ENCODE data around the gene ASNSD1. TPM values are rescaled to one million over a fixed set of nuclear protein-coding genes. Genes with fewer than 3 reads are reported as not detected.

ASNSD1 gene
- total and polyA plus RNA-seq, 2 of the 13 experiments (the other 11 are each of a cell fraction or from before 2014, with no cell fraction given), result 35.1 to 96.6 TPM

DNA sequence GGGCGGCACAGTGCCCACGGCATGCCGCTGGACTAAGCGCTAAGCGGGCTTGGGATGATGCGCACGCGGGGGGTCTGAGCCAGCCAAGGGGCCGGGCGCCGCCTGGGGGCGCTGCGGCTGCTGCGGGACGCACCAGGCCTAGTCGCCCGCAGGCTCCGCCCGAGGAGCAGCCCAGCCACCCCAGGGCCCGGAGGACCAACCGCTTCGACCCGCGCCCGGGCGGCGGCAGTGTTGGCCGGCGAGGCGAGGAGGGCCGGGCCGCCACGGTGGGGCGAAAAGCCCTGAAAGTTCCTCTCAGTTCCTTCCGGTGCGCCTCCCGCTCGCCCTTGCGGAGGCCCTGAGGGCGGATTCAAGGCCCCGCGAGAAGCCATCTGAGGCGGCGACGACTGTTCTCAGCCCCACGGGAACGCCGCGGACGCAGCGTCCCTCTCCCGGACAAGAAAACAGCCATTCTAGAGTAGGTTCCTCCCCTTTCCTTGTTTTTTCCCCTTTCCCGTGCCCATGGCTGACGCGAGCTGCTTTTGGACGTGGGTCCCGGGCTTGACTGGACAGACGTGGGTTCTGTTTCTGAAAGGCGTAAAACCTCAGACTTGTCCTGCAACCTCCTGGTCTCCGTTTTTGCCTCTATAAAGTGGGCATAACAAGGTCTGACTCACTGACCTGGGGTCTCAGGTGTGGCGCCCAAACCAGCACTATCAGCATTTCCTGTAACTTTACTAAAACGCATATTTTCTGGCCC, 13.3 kb downstream of the ASNSD1 start, which contains the start of gene ANKAR (continued):
- TF ChIP-seq, protein P1, sequence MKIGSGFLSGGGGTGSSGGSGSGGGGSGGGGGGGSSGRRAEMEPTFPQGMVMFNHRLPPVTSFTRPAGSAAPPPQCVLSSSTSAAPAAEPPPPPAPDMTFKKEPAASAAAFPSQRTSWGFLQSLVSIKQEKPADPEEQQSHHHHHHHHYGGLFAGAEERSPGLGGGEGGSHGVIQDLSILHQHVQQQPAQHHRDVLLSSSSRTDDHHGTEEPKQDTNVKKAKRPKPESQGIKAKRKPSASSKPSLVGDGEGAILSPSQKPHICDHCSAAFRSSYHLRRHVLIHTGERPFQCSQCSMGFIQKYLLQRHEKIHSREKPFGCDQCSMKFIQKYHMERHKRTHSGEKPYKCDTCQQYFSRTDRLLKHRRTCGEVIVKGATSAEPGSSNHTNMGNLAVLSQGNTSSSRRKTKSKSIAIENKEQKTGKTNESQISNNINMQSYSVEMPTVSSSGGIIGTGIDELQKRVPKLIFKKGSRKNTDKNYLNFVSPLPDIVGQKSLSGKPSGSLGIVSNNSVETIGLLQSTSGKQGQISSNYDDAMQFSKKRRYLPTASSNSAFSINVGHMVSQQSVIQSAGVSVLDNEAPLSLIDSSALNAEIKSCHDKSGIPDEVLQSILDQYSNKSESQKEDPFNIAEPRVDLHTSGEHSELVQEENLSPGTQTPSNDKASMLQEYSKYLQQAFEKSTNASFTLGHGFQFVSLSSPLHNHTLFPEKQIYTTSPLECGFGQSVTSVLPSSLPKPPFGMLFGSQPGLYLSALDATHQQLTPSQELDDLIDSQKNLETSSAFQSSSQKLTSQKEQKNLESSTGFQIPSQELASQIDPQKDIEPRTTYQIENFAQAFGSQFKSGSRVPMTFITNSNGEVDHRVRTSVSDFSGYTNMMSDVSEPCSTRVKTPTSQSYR (CRISPR knock-in tag; IDR thresholded peaks at IDR 0.05; ENCODE audit: borderline replicate concordance), result peak; percentile 65; the same call in 1 of the 2 replicates
- peak; percentile 97 for TF ChIP-seq ZSCAN29 (CRISPR knock-in tag; conservative IDR thresholded peaks at IDR 0.05)
- peak; percentile 85 for TF ChIP-seq ESRRA (CRISPR knock-in tag; IDR thresholded peaks at IDR 0.05; ENCODE audit: low read depth)
- TF ChIP-seq MATR3 (CRISPR knock-in tag; IDR thresholded peaks at IDR 0.05), result no peak
- TF ChIP-seq, protein P2, sequence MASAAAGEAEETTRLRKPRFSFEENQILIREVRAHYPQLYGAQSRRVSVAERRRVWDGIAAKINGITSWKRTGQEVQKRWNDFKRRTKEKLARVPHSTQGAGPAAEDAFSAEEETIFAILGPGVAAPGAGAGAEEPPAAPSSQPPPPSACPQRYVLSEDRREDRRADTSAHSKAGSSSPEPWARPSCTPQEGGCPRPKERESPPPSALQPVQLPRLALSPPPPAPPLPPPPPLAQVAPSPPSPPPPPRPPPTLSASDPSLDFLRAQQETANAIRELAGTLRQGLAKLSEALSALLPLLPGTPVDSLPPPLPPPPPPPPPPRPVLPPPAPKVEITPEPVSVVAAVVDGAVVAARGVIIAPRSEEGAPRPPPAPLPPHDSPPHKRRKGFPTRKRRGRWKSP (CRISPR knock-in tag; IDR thresholded peaks at IDR 0.05), result peak; percentile 96
- TF ChIP-seq CENPT (CRISPR knock-in tag; IDR thresholded peaks at IDR 0.05; ENCODE audit: low read depth), result peak; percentile 94
- TF ChIP-seq NR2F1 (CRISPR knock-in tag; IDR thresholded peaks at IDR 0.05), result no peak
- TF ChIP-seq ZNF441 (CRISPR knock-in tag; IDR thresholded peaks at IDR 0.05; ENCODE audit: borderline replicate concordance), result peak; percentile 98
- no peak for TF ChIP-seq MLLT10 (CRISPR knock-in tag; IDR thresholded peaks at IDR 0.05)
- peak; percentile 91 for TF ChIP-seq AKAP8 (CRISPR knock-in tag; IDR thresholded peaks at IDR 0.05)
- TF ChIP-seq, protein P3, sequence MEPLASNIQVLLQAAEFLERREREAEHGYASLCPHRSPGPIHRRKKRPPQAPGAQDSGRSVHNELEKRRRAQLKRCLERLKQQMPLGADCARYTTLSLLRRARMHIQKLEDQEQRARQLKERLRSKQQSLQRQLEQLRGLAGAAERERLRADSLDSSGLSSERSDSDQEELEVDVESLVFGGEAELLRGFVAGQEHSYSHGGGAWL (CRISPR knock-in tag; IDR thresholded peaks at IDR 0.05), result peak; percentile 94
- TF ChIP-seq, protein P4, sequence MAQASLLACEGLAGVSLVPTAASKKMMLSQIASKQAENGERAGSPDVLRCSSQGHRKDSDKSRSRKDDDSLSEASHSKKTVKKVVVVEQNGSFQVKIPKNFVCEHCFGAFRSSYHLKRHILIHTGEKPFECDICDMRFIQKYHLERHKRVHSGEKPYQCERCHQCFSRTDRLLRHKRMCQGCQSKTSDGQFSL (CRISPR knock-in tag; IDR thresholded peaks at IDR 0.05), result no peak; the same call in none of the 2 replicates
- no peak for TF ChIP-seq ZNF839 (CRISPR knock-in tag; IDR thresholded peaks at IDR 0.05; ENCODE audit: borderline replicate concordance)
- no peak for TF ChIP-seq TBP (CRISPR knock-in tag; IDR thresholded peaks at IDR 0.05)
- TF ChIP-seq KLF6 (CRISPR knock-in tag; IDR thresholded peaks at IDR 0.05), result peak; percentile 96
- TF ChIP-seq ZNF749 (CRISPR knock-in tag; IDR thresholded peaks at IDR 0.05; ENCODE audit: borderline replicate concordance), result peak; percentile 99
- TF ChIP-seq, protein P5, sequence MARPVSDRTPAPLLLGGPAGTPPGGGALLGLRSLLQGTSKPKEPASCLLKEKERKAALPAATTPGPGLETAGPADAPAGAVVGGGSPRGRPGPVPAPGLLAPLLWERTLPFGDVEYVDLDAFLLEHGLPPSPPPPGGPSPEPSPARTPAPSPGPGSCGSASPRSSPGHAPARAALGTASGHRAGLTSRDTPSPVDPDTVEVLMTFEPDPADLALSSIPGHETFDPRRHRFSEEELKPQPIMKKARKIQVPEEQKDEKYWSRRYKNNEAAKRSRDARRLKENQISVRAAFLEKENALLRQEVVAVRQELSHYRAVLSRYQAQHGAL (CRISPR knock-in tag; IDR thresholded peaks at IDR 0.05; ENCODE audit: not compliant biosample characterization), result peak; percentile 60
- TF ChIP-seq, protein P6, sequence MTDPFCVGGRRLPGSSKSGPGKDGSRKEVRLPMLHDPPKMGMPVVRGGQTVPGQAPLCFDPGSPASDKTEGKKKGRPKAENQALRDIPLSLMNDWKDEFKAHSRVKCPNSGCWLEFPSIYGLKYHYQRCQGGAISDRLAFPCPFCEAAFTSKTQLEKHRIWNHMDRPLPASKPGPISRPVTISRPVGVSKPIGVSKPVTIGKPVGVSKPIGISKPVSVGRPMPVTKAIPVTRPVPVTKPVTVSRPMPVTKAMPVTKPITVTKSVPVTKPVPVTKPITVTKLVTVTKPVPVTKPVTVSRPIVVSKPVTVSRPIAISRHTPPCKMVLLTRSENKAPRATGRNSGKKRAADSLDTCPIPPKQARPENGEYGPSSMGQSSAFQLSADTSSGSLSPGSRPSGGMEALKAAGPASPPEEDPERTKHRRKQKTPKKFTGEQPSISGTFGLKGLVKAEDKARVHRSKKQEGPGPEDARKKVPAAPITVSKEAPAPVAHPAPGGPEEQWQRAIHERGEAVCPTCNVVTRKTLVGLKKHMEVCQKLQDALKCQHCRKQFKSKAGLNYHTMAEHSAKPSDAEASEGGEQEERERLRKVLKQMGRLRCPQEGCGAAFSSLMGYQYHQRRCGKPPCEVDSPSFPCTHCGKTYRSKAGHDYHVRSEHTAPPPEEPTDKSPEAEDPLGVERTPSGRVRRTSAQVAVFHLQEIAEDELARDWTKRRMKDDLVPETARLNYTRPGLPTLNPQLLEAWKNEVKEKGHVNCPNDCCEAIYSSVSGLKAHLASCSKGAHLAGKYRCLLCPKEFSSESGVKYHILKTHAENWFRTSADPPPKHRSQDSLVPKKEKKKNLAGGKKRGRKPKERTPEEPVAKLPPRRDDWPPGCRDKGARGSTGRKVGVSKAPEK (CRISPR knock-in tag; IDR thresholded peaks at IDR 0.05; ENCODE audit: borderline replicate concordance), result peak; percentile 76; the same call in 1 of the 2 replicates
- peak; percentile 88 for TF ChIP-seq ZNF589 (CRISPR knock-in tag; conservative IDR thresholded peaks at IDR 0.05)
- TF ChIP-seq TCF12 (IDR thresholded peaks at IDR 0.05), result no peak
- peak; percentile 88; the same call in 1 of the 2 replicates for TF ChIP-seq TCF12 (CRISPR knock-in tag; IDR thresholded peaks at IDR 0.05)

Measured in HepG2 (cell line).